HepG2 (cell line): Measurements from ENCODE around the gene FRS2. TPM values are rescaled to one million over a fixed set of nuclear protein-coding genes. Genes with fewer than 3 reads are reported as not detected.
A peak's percentile ranks its signal among the peaks of the same experiment; 100 is the strongest.

Experiments used
- ATAC-seq: fragments of 200-7000 bp; cut with Tn5 transposase; 3 replicates; pipeline ENCODE4 v1.9.1; 2020; ENCODE audit warnings: mild to moderate bottlenecking, moderate library complexity
- BruUV-seq: library from RNA; stranded (reverse); fragments of 400-500 nt; replicated peaks from 2 replicates; lab custom pipeline; 2021; lab: Mats Ljungman, UMichigan
- CTCF ChIA-PET: fragments of 300-600 bp; formaldehyde crosslinking; extraction: SDS; loops from one replicate; lab custom pipeline; 2021; ENCODE audit warnings: low total read pairs, inconsistent platforms, low intra/inter-chr PET ratio; lab: Yijun Ruan, JAX
- POLR2A ChIA-PET: fragments of 350-600 bp; sonication (Branson Sonifier 250); formaldehyde crosslinking; loops from one replicate; lab custom pipeline; 2020; ENCODE audit warnings: antibody characterized with exemption, inconsistent platforms; lab: Yijun Ruan, JAX
- DNase-seq: peaks from one replicate; pipeline ENCODE4 v3.0.0-alpha.2; 2015; ENCODE audit warnings: low spot score
- FAIRE-seq: peaks from 3 replicates; lab custom pipeline; 2011; peaks lifted over from hg19 to GRCh38; lab: Jason Lieb, UNC
- H2AFZ ChIP-seq: one replicate; pipeline ENCODE4 v1.6.1; 2011; ENCODE audit warnings: low read length, inconsistent platforms
- H3K27ac ChIP-seq: fragments of 300-600 bp; 3 replicates; pipeline ENCODE4 v1.8.0; 2011; ENCODE audit warnings: mixed run types, mild to moderate bottlenecking, mixed read lengths, low read length, inconsistent platforms; ENCODE audit not compliant: insufficient read depth; ENCODE audit errors: extremely low read length
- H3K27me3 ChIP-seq, 2 experiments: fragments of 200-600 bp in 1 of 2; 2 replicates in 1 of 2; 3 replicates in 1 of 2; pipeline versions ENCODE4 v1.6.0 to v1.8.0; 2011; ENCODE audit warnings: low read length in 2 of 2, mild to moderate bottlenecking in 2 of 2, moderate library complexity in 2 of 2, inconsistent platforms in 1 of 2; ENCODE audit not compliant: insufficient read depth in 2 of 2, control insufficient read depth in 1 of 2
- H3K36me3 ChIP-seq, 2 experiments: fragments of 200-600 bp in 1 of 2; replicated peaks in 1 of 2; 2 replicates in 1 of 2; 3 replicates in 1 of 2; pipeline versions ENCODE4 v1.5.1 to v1.8.0; 2011; ENCODE audit warnings: low read length in 2 of 2, inconsistent platforms in 1 of 2; ENCODE audit not compliant: insufficient read depth in 2 of 2, control insufficient read depth in 1 of 2
- H3K4me1 ChIP-seq: 2 replicates; pipeline ENCODE4 v1.5.1; 2012; ENCODE audit warnings: low read length, inconsistent platforms; ENCODE audit not compliant: insufficient read depth
- H3K4me2 ChIP-seq: 2 replicates; pipeline ENCODE4 v1.6.0; 2011; ENCODE audit warnings: low read depth, low read length, inconsistent platforms
- H3K4me3 ChIP-seq, 3 experiments: fragments of 200-600 bp in 1 of 3; sonication (generic), shearing (Covaris generic) in 1 of 3; replicated peaks in 1 of 3; 2 replicates each; pipeline ENCODE4 v1.5.1; 2011 to 2016; ENCODE audit warnings: low read length in 3 of 3, inconsistent platforms in 2 of 3, low read depth in 2 of 3, mild to moderate bottlenecking in 2 of 3, control low read depth in 1 of 3, mixed read lengths in 1 of 3; ENCODE audit not compliant: insufficient read depth in 1 of 3
- H3K79me2 ChIP-seq: one replicate; pipeline ENCODE4 v1.6.1; 2011; ENCODE audit warnings: low read length, inconsistent platforms; ENCODE audit not compliant: insufficient read depth
- H3K9ac ChIP-seq: 2 replicates; pipeline ENCODE4 v1.6.0; 2011; ENCODE audit warnings: mild to moderate bottlenecking, low read depth, low read length, inconsistent platforms; ENCODE audit not compliant: insufficient read depth
- H3K9me3 ChIP-seq: 2 replicates; pipeline ENCODE4 v1.5.1; 2012; ENCODE audit warnings: mild to moderate bottlenecking, low read length
- H4K20me1 ChIP-seq: 2 replicates; pipeline ENCODE4 v1.6.0; 2011; ENCODE audit warnings: inconsistent platforms, mild to moderate bottlenecking, low read length, moderate library complexity; ENCODE audit not compliant: insufficient read depth
- ATF7 ChIP-seq, 2 experiments: fragments of 450-650 bp in 1 of 2; sonication (generic) in 1 of 2; formaldehyde crosslinking in 1 of 2; IDR thresholded peaks; 2 replicates each; pipeline versions ENCODE4 v1.4.0 to v1.6.1; 2016 to 2020; ENCODE audit warnings: antibody characterized with exemption in 1 of 2, mild to moderate bottlenecking in 1 of 2, missing genetic modification reagents in 1 of 2
- FLYWCH1 ChIP-seq: sonication (generic); formaldehyde crosslinking; IDR thresholded peaks from 2 replicates; pipeline ENCODE4 v1.8.1; 2023; ENCODE audit warnings: mild to moderate bottlenecking, missing genetic modification reagents
- KLF11 ChIP-seq: IDR thresholded peaks from 2 replicates; pipeline ENCODE4 v1.6.1; 2016; ENCODE audit warnings: missing compliant biosample characterization
- MNT ChIP-seq: fragments of 450-650 bp; IDR thresholded peaks from 2 replicates; pipeline ENCODE4 v1.6.1; 2016
- PTBP1 ChIP-seq: fragments of 200-400 bp; formaldehyde crosslinking; IDR thresholded peaks from 2 replicates; pipeline ENCODE4 v1.6.1; 2018; ENCODE audit warnings: low read length, low read depth; ENCODE audit not compliant: poor library complexity, severe bottlenecking
- RORA ChIP-seq: sonication (generic); formaldehyde crosslinking; IDR thresholded peaks from 2 replicates; pipeline ENCODE4 v1.5.0; 2020; ENCODE audit warnings: mild to moderate bottlenecking, missing genetic modification reagents, moderate library complexity
- SRSF4 ChIP-seq: fragments of 200-400 bp; formaldehyde crosslinking; IDR thresholded peaks from one replicate; pipeline ENCODE4 v1.6.1; 2018; ENCODE audit warnings: mild to moderate bottlenecking, low read depth, low read length, moderate library complexity; ENCODE audit not compliant: poor library complexity, severe bottlenecking
- ZNF10 ChIP-seq: sonication (generic); formaldehyde crosslinking; IDR thresholded peaks from 2 replicates; pipeline ENCODE4 v1.4.0; 2020; ENCODE audit warnings: mild to moderate bottlenecking, low read depth, missing genetic modification reagents, borderline replicate concordance
- ZNF124 ChIP-seq: sonication (generic); formaldehyde crosslinking; IDR thresholded peaks from 2 replicates; pipeline ENCODE4 v1.4.0; 2020; ENCODE audit warnings: missing genetic modification reagents
- ZNF34 ChIP-seq: sonication (generic); formaldehyde crosslinking; IDR thresholded peaks from 2 replicates; pipeline ENCODE4 v1.4.0; 2020; ENCODE audit warnings: mild to moderate bottlenecking, missing genetic modification reagents, borderline replicate concordance
- ZNF737 ChIP-seq: sonication (generic); formaldehyde crosslinking; IDR thresholded peaks from 2 replicates; pipeline ENCODE4 v1.5.0; 2020; ENCODE audit warnings: missing genetic modification reagents, mild to moderate bottlenecking, borderline replicate concordance
- ZNF850 ChIP-seq: sonication (generic); formaldehyde crosslinking; conservative IDR thresholded peaks from 2 replicates; pipeline ENCODE4 v1.9.0; 2021; ENCODE audit warnings: mild to moderate bottlenecking, missing genetic modification reagents
- WGBS: methylation state at CpG from one replicate; pipeline ENCODE4 v1.1.6; 2017; ENCODE audit warnings: low lambda C conversion rate; 5-methylcytosine and 5-hydroxymethylcytosine counted together
- in situ Hi-C: cut with HindIII; loops from 2 replicates; pipeline ENCODE4 v1.10.0; 2017; ENCODE audit warnings: low pct_unique_long_range_greater_than_20kb; ENCODE audit not compliant: extremely low pct_ligation_motif_present
- intact Hi-C: fragments of 100-400 bp; cut with micrococcal nuclease; formaldehyde crosslinking; loops from one replicate; pipeline ENCODE4 v1.10.0; 2022; ENCODE audit not compliant: unreplicated experiment
- polyA plus RNA-seq, 8 experiments: library from polyadenylated mRNA; depleted of rRNA in 3 of 8; stranded (reverse) in 7 of 8; unstranded in 1 of 8; fragments of >200 nt; fragmentation: Illumina TruSeq in 4 of 8; extraction: Trizol in 4 of 8; gene quantifications; 2 replicates each; pipeline versions ENCODE4 v1.2.1 to v1.2.3, GENCODE V29; 2011 to 2016; ENCODE audit warnings: low read depth in 4 of 8, missing spikeins in 1 of 8, mixed read lengths in 1 of 8; ENCODE audit not compliant: insufficient read depth in 1 of 8
- total RNA-seq, 5 experiments: library from RNA; depleted of rRNA; stranded (reverse); fragments of >200 nt; fragmentation: Illumina TruSeq; extraction: Trizol; gene quantifications; 2 replicates each; pipeline ENCODE4 v1.2.3, GENCODE V29; 2016; ENCODE audit warnings: low read depth in 1 of 5
- TF ChIP-seq, protein P1 (sequence below): sonication (generic); formaldehyde crosslinking; IDR thresholded peaks from 2 replicates; pipeline ENCODE4 v1.5.0; 2020; ENCODE audit warnings: missing genetic modification reagents

FRS2 gene
- total and polyA plus RNA-seq, 2 of the 13 experiments (the other 11 are each of a cell fraction or from before 2014, with no cell fraction given) = 8.3 to 16.8 TPM

- peaks cover 11% of the 10 kb centered on the region; the same call in 1 of the 2 replicates for H3K4me1 ChIP-seq
- DNase-seq (no peak), FAIRE-seq (no peak), ATAC-seq (no peak)
- no peak overlapping the region for H3K4me3 ChIP-seq
- ChIA-PET POLR2A (no interaction called here), CTCF (no interaction called here)
- H3K79me2 ChIP-seq = peaks cover 90% of the 10 kb centered on the region
- H4K20me1 ChIP-seq = peaks cover 13% of the 10 kb centered on the region
- intact Hi-C loops (no loop called here), in situ Hi-C loops (no loop called here)
- H2AFZ ChIP-seq = no peak overlapping the region
- H3K27ac ChIP-seq = no peak overlapping the region
- H3K9me3 ChIP-seq = no peaks in the 10 kb centered on the region
- no peaks in the 10 kb centered on the region for H3K27me3 ChIP-seq
- H3K36me3 ChIP-seq = peaks cover 0 to 4% of the 10 kb centered on the region in 2 experiments; a peak in 1 of 5 replicates
- no peak overlapping the region for H3K9ac ChIP-seq
- 93% methylated on average over 2 of the region's 2 CpGs for WGBS
- BruUV-seq = no TSS peak
- TF ChIP-seq ATF7 (IDR thresholded peaks at IDR 0.05) = 0 out of 2 replicates have a peak, but pooled peaks have one; percentile 16
- TF ChIP-seq ATF7 (CRISPR knock-in tag; IDR thresholded peaks at IDR 0.05) = no peak
- no peak for TF ChIP-seq KLF11 (CRISPR knock-in tag)
- no peak overlapping the region for H3K4me2 ChIP-seq
Observed at GRCh38 chr12:69512820-69513219, 42.6 kb downstream of the FRS2 start.

GRCh38 chr12:69513297-69513696, 43.1 kb downstream of the FRS2 start:
- no peak for ATAC-seq
- CTCF ChIA-PET = no interaction called here

More at GRCh38 chr12:69513297-69513696, 43.1 kb downstream of the FRS2 start:
- intact Hi-C loops = no loop called here
- H3K79me2 ChIP-seq = peaks cover 91% of the 10 kb centered on the region
- no peak overlapping the region for H3K4me3 ChIP-seq
- H3K4me2 ChIP-seq = no peak overlapping the region
- H3K36me3 ChIP-seq = peaks cover 0 to 4% of the 10 kb centered on the region in 2 experiments; a peak in 1 of 5 replicates
- TF ChIP-seq RORA (no peak), ZNF850 (CRISPR knock-in tag) (no peak), ZNF124 (CRISPR knock-in tag) (no peak), SRSF4 (no peak), ZNF34 (CRISPR knock-in tag) (no peak), ZNF10 (CRISPR knock-in tag) (no peak), FLYWCH1 (CRISPR knock-in tag) (no peak), PTBP1 (no peak), MNT (no peak), ZNF737 (CRISPR knock-in tag) (no peak)
- TF ChIP-seq, protein P1, sequence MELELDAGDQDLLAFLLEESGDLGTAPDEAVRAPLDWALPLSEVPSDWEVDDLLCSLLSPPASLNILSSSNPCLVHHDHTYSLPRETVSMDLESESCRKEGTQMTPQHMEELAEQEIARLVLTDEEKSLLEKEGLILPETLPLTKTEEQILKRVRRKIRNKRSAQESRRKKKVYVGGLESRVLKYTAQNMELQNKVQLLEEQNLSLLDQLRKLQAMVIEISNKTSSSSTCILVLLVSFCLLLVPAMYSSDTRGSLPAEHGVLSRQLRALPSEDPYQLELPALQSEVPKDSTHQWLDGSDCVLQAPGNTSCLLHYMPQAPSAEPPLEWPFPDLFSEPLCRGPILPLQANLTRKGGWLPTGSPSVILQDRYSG = no peak
- no peak overlapping the region for H2AFZ ChIP-seq
- FAIRE-seq = no peak
- DNase-seq = no peak
- WGBS = 100% methylated on average over 1 of the region's 1 CpG
- POLR2A ChIA-PET = no interaction called here
- no peaks in the 10 kb centered on the region for H3K27me3 ChIP-seq
- no TSS peak for BruUV-seq
- no peak overlapping the region for H3K27ac ChIP-seq
- no peak overlapping the region for H3K9ac ChIP-seq
- H4K20me1 ChIP-seq = peaks cover 17% of the 10 kb centered on the region
- no peaks in the 10 kb centered on the region for H3K9me3 ChIP-seq
- peaks cover 11% of the 10 kb centered on the region; the same call in 1 of the 2 replicates for H3K4me1 ChIP-seq
- in situ Hi-C loops = no loop called here
